B cell (primary cell): ENCODE measurements around the gene ANAPC13. TPM values are rescaled to one million over a fixed set of nuclear protein-coding genes. Genes with fewer than 3 reads are reported as not detected.

Experiments used
- ATAC-seq: fragments of 200-7000 bp; cut with Tn5 transposase; one replicate; pipeline ENCODE4 v1.10.0; 2021; ENCODE audit warnings: low read depth, mild to moderate bottlenecking, moderate number of reproducible peaks, moderate library complexity
- CTCF ChIA-PET: fragments of 350-600 bp; sonication (Branson Sonifier 250); formaldehyde crosslinking; loops from one replicate; lab custom pipeline; 2021; ENCODE audit warnings: antibody characterized with exemption, inconsistent platforms; lab: Charles Lee
- POLR2A ChIA-PET: fragments of 350-600 bp; sonication (Branson Sonifier 250); formaldehyde crosslinking; loops from one replicate; lab custom pipeline; 2021; ENCODE audit warnings: antibody characterized with exemption; lab: Charles Lee
- DNase-seq: peaks from one replicate; pipeline ENCODE4 v3.0.0; 2013
- H2AFZ ChIP-seq: 2 replicates; pipeline ENCODE4 v1.6.1; 2012; ENCODE audit warnings: mild to moderate bottlenecking, low read depth, low read length; ENCODE audit not compliant: insufficient read depth, poor library complexity, severe bottlenecking
- H3K27ac ChIP-seq, 2 donors: 1 replicate in 1 of 2; 2 replicates in 1 of 2; pipeline ENCODE4 v1.5.1; 2012 to 2013; ENCODE audit warnings: low read length in 2 of 2, mild to moderate bottlenecking in 2 of 2, moderate library complexity in 1 of 2
- H3K27me3 ChIP-seq, 4 experiments: fragments of 200-600 bp in 1 of 4; sonication (generic) in 1 of 4; replicated peaks in 1 of 4; 1 replicate in 2 of 4; 2 replicates in 2 of 4; pipeline versions ENCODE4 v1.6.1 to v1.7.0; 2013 to 2016; ENCODE audit warnings: low read length in 3 of 4, mild to moderate bottlenecking in 2 of 4, mixed read lengths in 1 of 4, moderate library complexity in 1 of 4; ENCODE audit not compliant: insufficient read depth in 4 of 4, control insufficient read depth in 3 of 4; ENCODE audit errors: control extremely low read depth in 1 of 4
- H3K36me3 ChIP-seq, 2 experiments: replicated peaks in 1 of 2; 1 replicate in 1 of 2; 2 replicates in 1 of 2; pipeline versions ENCODE4 v1.6.1 to v1.7.1; 2013; ENCODE audit warnings: low read length in 1 of 2; ENCODE audit not compliant: insufficient read depth in 2 of 2, control insufficient read depth in 1 of 2; ENCODE audit errors: control extremely low read depth in 1 of 2, extremely low read depth in 1 of 2
- H3K4me1 ChIP-seq, 2 donors: fragments of 200-600 bp in 1 of 2; sonication (generic) in 1 of 2; 1 replicate in 1 of 2; 2 replicates in 1 of 2; pipeline versions ENCODE4 v1.5.1 to v1.6.1; 2013 to 2017; ENCODE audit warnings: low read length in 2 of 2; ENCODE audit not compliant: control insufficient read depth in 2 of 2, insufficient read depth in 2 of 2
- H3K4me2 ChIP-seq: replicated peaks from 2 replicates; pipeline ENCODE3; 2012; ENCODE audit warnings: mild to moderate bottlenecking, low read depth, low read length; ENCODE audit not compliant: poor library complexity, severe bottlenecking
- H3K4me3 ChIP-seq, 5 experiments: fragments of 200-600 bp in 1 of 5; sonication (generic) in 1 of 5; 1 replicate in 3 of 5; 2 replicates in 2 of 5; pipeline versions ENCODE4 v1.5.1 to v1.7.0; 2011 to 2016; ENCODE audit warnings: low read length in 4 of 5, mild to moderate bottlenecking in 4 of 5, low read depth in 2 of 5, control low read depth in 1 of 5, moderate library complexity in 1 of 5; ENCODE audit not compliant: insufficient read depth in 1 of 5; ENCODE audit errors: control extremely low read depth in 1 of 5, extremely low read depth in 1 of 5
- H3K79me2 ChIP-seq: fragments of 200-600 bp; sonication (generic); one replicate; pipeline ENCODE4 v1.6.0; 2016; ENCODE audit warnings: low read length; ENCODE audit not compliant: control insufficient read depth, insufficient read depth
- H3K9ac ChIP-seq: fragments of 200-600 bp; sonication (generic); 2 replicates; pipeline ENCODE4 v1.6.1; 2017; ENCODE audit warnings: mild to moderate bottlenecking, low read length, moderate library complexity
- H3K9me3 ChIP-seq, 3 donors: one replicate each; pipeline versions ENCODE4 v1.6.1 to v1.7.1; 2013; ENCODE audit warnings: low read length in 2 of 3; ENCODE audit not compliant: control insufficient read depth in 2 of 3, insufficient read depth in 1 of 3; ENCODE audit errors: control extremely low read depth in 1 of 3
- H4K20me1 ChIP-seq: 2 replicates; pipeline ENCODE4 v1.6.0; 2012; ENCODE audit warnings: mild to moderate bottlenecking, low read length; ENCODE audit not compliant: insufficient read depth, control insufficient read depth, poor library complexity, severe bottlenecking
- H3K27ac Mint-ChIP-seq: one replicate; pipeline ENCODE4 v1.8.0; 2021; ENCODE audit warnings: mixed read lengths
- H3K27me3 Mint-ChIP-seq: one replicate; pipeline ENCODE4 v1.8.0; 2021; ENCODE audit warnings: mixed read lengths
- H3K4me1 Mint-ChIP-seq: one replicate; pipeline ENCODE4 v1.8.0; 2021; ENCODE audit warnings: mixed read lengths
- H3K4me3 Mint-ChIP-seq: one replicate; pipeline ENCODE4 v1.8.0; 2021; ENCODE audit warnings: mixed read lengths
- H3K9me3 Mint-ChIP-seq: one replicate; pipeline ENCODE4 v1.8.0; 2022; ENCODE audit warnings: mixed read lengths; ENCODE audit not compliant: insufficient read depth
- CTCF ChIP-seq: fragments of 200-600 bp; IDR thresholded peaks from one replicate; pipeline ENCODE4 v1.8.0; 2022; ENCODE audit warnings: antibody characterized with exemption, mild to moderate bottlenecking
- EZH2 ChIP-seq: IDR thresholded peaks from 2 replicates; pipeline ENCODE4 v1.6.1; 2012; ENCODE audit warnings: borderline replicate concordance, low read depth, mild to moderate bottlenecking, moderate library complexity, low read length; ENCODE audit not compliant: insufficient read depth, poor library complexity, severe bottlenecking
- WGBS: methylation state at CpG from one replicate; pipeline ENCODE4 v1.1.5; 2013; ENCODE audit warnings: missing lambda C conversion rate; ENCODE audit not compliant: insufficient coverage; 5-methylcytosine and 5-hydroxymethylcytosine counted together
- intact Hi-C: fragments of 100-400 bp; cut with micrococcal nuclease; formaldehyde crosslinking; loops from one replicate; pipeline ENCODE4 v1.10.0; 2022
- polyA plus RNA-seq: library from polyadenylated mRNA; depleted of rRNA; stranded (reverse); fragments of >200 nt; gene quantifications from 2 replicates; pipeline ENCODE4 v1.2.3, GENCODE V29; 2012
- total RNA-seq, 2 donors: library from RNA; stranded (reverse); fragments of 120-200 nt in 1 of 2; gene quantifications; 1 replicate in 1 of 2; 2 replicates in 1 of 2; pipeline versions ENCODE4 v1.2.3 to v1.2.4, GENCODE V29; 2013 to 2022

ANAPC13 gene
- total and polyA plus RNA-seq, 2 donors (not counting 1 experiment from before 2014, with no cell fraction given): 13.0 to 29.3 TPM

- no peaks in the 10 kb centered on the region for H3K27me3 ChIP-seq
- H3K4me2 ChIP-seq: no peak overlapping the region
- TF ChIP-seq CTCF: no peak
- TF ChIP-seq EZH2: no peak
- H3K9me3 ChIP-seq: peaks cover 0 to 4% (median 0%) of the 10 kb centered on the region in 3 donors
- H3K27ac ChIP-seq: no peak overlapping the region
- CTCF ChIA-PET: interaction anchor here (1.0 kb wide), 1 partner anchor 219 kb away, joined by 3 read pairs; no protein-coding TSS in a partner anchor
- peaks cover 30% of the 10 kb centered on the region for H3K27me3 Mint-ChIP-seq
- H3K4me3 ChIP-seq: no peak overlapping the region
- POLR2A ChIA-PET: no interaction called here
- H3K4me1 Mint-ChIP-seq: no peaks in the 10 kb centered on the region
- H3K27ac Mint-ChIP-seq: no peak overlapping the region
- no peaks in the 10 kb centered on the region for H3K36me3 ChIP-seq
- no peaks in the 10 kb centered on the region for H4K20me1 ChIP-seq
- H3K9me3 Mint-ChIP-seq: no peaks in the 10 kb centered on the region
- H3K4me3 Mint-ChIP-seq: no peak overlapping the region
- no peaks in the 10 kb centered on the region for H3K4me1 ChIP-seq
- no peaks in the 10 kb centered on the region for H3K79me2 ChIP-seq
- ATAC-seq (no peak), DNase-seq (no peak)
- no peak overlapping the region for H2AFZ ChIP-seq
- no CpG with 5 or more reads among the region's 3 CpGs for WGBS
- intact Hi-C loops: no loop called here
- no peak overlapping the region for H3K9ac ChIP-seq
Observed at GRCh38 chr3:134432236-134432635, 53.5 kb downstream of the ANAPC13 start.

GRCh38 chr3:134430950-134431445 lies 54.8 kb downstream of the ANAPC13 start:
- no peaks in the 10 kb centered on the region for H3K4me1 ChIP-seq
- H3K9ac ChIP-seq: no peak overlapping the region
- ChIA-PET CTCF (no interaction called here), POLR2A (no interaction called here)
- H3K4me2 ChIP-seq: no peak overlapping the region
- TF ChIP-seq EZH2: no peak
- no peak for TF ChIP-seq CTCF
- Mint-ChIP-seq H3K4me3 (no peak overlapping the region), H3K27me3 (peaks cover 23% of the 10 kb centered on the region), H3K4me1 (no peaks in the 10 kb centered on the region), H3K9me3 (no peaks in the 10 kb centered on the region), H3K27ac (no peak overlapping the region)
- H4K20me1 ChIP-seq: no peaks in the 10 kb centered on the region
- ATAC-seq (no peak), DNase-seq (no peak)
- H3K36me3 ChIP-seq: no peaks in the 10 kb centered on the region
- 62% methylated on average over 2 of the region's 4 CpGs for WGBS
- peaks cover 0 to 4% (median 0%) of the 10 kb centered on the region in 3 donors for H3K9me3 ChIP-seq
- no peaks in the 10 kb centered on the region for H3K79me2 ChIP-seq
- no peak overlapping the region for H3K4me3 ChIP-seq
- no peak overlapping the region for H3K27ac ChIP-seq
- intact Hi-C loops: no loop called here
- H2AFZ ChIP-seq: no peak overlapping the region
- H3K27me3 ChIP-seq: no peaks in the 10 kb centered on the region
